Stimulated activated CD8-positive, alpha-beta memory T cell treated with anti-CD3 and anti-CD28 coated beads, Interleukin-15, amount 100 ng/mL, for 1 hour (primary cell): ENCODE data around the gene COMMD7.

Source experiments
- DNase-seq: peaks from one replicate; pipeline ENCODE4 v3.0.0-alpha.2; 2020; ENCODE audit warnings: low read depth

Gene COMMD7

DNA sequence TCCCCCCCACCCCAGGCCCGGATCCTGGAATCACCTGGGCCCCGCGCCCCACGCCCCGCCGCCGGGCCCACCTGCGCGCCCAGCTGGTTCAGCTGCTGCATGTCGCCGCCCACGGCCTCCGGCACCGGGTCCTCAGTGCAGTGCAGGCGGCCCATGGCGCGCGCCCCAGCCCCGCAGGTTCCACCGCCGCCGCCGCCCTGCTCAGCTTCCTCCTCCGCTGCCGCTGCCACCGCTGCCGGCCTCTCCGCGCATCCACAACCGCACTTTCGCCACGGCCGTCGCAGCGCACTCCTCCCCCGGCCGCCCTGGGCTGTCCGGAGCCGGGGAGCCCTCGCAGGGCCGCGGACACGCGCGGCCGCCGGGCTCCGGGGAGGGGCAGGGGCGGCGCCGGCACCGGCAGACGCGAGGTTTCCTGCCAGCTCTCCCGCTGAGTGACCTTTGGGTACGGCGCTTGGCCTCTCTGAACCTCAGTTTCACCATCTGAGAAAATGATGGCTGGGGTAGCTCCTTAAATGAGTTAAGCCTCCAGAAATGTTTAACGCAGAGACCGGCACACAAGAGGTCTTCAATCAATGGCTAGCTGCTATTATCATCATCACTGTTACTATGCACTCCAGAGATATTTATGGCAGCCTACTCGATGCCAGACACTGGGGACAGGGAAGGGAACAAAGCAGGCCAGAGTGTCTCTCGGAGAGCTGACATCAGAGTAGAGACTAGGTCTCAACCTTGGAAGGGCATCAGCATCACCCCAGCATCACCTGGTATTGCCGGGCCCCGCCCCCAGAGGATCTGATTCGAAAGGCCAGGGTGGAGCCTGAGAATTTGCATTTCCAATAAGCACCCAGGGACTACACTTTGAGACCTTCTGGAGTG lies at the start of gene COMMD7:
COMMD7 (minus strand) TSS at position 231 of the 876 bp plus-strand sequence; CDS start at position 155, 76 bp downstream.
- DNase-seq, result peak; percentile 30

DNA sequence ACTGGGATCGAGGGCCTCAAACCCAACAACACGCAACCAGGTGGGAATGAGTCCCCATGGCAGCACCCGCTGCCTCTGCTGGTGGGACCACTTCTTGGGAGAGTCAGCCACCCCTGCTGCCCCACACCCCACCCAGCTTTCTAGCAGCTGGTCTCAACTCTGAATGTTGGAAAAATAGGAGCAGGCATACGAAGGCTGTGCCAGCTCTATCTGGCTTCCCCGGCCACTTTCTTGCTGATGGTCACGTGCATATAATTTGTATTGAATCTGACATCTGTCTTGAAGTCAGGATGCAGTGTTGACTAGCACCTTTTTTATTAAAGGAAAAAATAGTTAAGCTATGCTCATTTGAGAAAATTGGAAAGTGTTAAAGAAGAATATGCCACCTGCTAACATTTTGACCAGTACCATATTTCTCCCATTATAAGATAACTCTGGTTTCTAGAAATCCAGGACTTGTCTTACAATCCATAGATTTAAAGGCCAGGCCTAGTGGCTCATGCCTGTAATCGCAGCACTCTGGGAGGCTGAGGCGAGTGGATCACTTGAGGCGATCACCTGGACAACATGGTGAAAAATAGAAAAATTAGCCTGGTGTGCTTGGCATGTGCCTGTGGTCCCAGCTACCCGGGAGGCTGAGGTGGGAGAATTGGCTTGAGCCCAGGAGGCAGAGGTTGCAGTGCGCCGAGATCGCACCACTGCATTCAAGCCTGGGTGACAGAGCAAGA lies 49.6 kb upstream of the COMMD7 start:
- no peak for DNase-seq

DNA sequence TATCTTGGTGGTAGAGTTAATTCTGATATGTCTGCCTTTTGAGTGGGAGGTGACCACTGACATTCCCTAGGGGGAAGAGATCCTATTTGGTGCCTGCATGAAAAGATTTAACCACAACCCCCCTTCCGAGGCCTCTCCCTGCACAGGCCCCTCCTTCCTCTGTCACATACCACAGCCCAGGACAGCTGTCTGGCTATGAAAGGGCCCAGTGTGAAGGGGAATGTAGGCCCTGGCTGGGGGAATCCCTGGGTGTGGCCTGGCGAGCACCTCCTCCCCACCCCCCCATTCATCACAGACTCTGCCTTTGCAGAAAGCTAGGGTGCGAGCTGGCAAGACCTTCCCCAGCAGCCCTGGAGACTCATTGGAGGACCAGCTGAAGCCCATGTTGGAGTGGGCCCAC lies 49.0 kb upstream of the COMMD7 start:
- no peak for DNase-seq

DNA sequence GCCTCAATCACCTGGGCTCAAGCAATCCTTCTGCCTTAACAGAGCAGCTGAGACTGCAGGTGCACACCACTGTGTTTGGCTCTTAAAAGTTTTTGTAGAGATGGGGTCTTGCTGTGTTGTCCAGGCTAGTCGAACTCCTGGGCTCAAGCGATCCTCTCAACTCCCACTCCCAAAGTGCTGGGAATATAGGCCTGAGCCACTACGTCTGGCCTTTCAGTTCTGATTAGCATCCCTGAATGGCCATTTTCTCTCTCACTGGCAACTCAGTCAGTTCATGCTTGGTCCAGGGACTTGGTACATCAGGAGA lies 47.4 kb upstream of the COMMD7 start:
- no peak for DNase-seq

DNA sequence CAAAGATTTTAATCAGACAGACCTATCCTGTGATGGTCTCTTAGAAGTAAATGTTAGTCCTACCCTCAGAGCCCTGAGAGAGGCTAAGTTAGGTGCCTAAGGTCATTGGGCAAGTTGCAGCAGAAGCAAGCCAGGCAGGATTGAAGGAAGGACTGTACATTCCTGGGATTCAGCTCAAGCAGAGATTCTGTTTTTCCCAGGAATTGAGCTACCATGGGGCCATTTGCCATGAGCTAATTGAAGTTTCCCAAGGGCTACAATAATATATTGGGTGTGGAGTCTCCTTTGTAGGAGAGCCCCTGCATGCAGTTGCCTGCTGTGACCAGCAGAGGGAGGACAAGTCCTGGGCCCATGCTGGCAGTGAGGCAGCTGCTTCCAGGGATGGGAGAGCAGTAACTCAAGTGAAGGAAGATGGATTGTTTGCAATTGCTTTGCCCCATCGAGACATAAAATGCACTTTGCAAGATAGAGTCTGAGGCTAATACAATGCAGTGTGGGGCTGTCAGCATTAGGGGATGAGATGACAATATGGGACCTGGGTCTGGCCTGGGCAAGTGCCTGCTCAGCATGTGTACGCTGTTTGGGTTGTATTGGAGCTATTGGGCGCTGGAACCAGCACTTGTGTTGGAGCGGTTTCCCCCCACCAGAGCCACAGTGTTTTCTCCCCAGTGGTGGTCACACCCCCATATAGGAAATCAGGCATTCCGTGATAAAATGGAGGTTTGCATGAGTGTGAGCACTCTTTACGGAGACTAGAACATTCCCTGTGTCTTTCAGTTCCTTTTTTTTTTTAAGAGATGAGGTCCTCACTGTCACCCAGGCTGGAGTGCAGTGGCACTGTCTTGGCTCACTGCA lies 46.9 kb upstream of the COMMD7 start:
- DNase-seq, result peak; percentile 48

DNA sequence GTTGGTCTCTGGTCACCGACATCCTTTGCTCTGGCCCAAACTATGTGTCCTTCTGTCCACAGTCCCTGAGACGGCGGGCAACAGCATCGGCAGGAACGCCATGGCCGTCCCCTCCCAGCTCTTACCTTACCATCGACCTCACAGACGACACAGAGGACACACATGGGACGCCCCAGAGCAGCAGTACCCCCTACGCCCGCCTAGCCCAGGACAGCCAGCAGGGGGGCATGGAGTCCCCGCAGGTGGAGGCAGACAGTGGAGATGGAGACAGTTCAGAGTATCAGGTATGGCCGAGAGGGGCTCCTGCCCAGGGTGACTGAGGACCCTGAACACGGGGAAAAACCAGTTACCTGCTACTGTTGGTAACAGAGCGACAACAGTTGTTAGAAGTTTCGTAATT lies 43.9 kb upstream of the COMMD7 start:
- no peak for DNase-seq

DNA sequence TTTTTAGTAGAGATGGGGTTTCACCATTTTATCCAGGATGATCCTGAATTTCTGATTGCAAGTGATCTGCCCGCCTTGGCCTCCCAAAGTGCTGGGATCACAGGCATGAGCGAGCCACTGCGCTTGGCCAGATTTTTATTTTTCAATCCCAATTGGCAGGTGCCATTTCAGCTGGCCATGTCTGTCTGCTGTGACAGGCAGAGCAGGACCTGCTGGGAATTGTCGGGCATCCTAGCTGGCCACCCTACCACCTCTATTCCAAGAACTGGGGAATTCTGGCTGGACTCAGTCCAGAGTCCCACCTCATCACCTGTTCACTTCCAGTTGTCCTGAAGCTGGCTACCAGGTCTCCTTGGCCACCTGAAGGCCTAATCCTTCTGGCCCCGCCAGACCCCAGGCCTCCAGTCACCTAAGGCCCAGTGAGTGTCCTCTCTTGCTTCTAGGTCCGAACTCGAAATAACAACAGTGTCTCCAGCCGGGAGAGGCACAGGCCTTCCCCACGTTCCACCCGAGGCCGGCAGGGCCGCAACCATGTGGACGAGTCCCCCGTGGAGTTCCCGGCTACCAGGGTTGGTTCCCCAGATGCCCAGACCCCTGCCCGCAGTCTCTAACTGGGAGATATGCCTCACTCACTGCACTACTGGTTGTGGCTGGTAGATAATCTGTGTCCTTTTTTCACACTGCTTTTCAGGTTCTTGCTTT lies 42.9 kb upstream of the COMMD7 start:
- no peak for DNase-seq

DNA sequence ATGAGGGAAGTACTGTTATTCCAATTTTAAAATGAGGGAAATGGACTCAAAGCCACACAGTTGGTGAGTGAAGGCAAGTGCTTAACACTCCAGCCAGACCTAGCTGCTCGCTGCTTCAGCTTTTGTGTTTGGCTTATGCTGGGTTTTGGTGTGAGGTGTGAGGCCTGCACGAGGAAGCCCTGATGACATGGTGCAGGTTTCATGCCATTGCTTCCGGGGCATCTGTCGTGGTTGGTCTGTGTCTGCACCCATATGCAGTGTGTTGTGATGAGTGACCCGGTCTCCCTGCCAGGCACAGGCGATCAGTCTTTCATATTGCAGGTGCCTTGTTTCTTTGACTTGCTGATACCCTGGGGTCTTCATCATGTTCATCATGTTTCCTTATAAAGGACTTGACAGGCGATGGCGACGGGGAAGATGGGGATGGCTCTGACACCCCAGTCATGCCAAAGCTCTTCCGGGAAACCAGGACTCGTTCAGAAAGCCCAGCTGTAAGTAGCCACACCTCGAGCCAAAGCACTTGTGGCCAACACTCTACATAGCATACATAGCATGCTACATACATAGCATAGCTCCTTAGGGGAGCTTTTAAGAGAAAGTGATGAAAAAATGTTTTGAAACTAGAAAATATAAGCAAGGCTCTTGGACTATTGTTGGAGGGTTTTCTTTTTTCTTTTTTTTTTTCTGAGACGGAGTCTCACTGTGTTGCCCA lies 41.3 kb upstream of the COMMD7 start:
- no peak for DNase-seq

DNA sequence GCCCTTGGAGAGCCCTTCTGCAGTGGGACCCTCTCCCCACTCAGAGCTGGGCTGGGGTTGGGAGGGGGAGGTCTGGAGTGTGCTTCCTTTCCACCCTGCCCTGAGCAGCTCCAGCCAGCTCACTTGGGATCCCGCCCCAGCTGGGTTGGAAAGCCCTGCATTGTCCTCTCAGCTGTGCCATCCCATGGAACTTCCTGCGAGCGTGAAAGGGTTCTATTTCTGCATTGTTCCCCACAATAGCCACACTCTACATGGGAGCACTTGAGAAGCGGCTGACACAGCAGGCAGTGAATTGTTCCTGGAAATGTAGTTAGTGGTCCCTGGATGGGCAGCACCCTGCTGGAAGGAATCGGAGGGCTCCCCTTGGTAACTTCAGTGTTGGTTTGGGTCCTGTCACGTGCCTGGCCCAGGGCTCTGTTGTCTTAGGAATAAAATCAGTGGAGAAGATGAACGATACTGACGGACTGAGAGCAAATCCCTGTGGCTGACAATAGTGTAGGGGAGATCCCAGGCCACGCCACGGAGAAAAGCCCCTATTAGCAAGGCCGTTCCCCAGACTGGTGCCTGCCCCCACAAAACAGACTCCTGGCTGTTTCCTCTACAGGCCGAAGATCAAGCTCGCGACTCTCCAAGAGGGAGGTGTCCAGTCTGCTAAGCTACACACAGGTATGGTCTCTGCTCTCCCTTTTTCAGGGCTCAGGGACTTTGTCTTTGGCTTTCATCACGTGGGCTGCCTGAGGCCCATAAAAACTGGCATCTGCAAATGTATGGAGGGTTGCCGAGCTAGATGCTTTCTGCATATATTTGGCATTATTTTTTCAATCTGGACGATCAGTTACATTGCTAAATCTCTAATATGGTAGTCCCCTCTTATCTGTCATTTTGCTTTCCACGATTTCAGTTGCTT lies 37.7 kb upstream of the COMMD7 start:
- no peak for DNase-seq

DNA sequence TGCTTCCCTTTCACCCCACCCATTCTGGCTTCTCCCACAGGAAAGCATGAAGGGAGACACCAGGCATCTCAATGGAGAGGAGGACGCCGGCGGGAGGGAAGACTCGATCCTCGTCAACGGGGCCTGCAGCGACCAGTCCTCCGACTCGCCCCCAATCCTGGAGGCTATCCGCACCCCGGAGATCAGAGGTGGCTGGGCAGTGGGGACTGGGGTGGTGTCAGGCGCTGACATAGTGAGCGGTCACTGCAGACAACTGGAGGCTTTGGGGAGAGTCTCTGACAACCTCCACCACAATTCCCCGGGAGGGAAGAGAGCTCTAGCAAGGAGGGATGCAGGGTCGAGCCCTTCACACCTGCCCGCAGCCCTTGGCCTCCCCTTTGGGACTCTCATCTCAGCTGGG lies 37.0 kb upstream of the COMMD7 start:
- no peak for DNase-seq

DNA sequence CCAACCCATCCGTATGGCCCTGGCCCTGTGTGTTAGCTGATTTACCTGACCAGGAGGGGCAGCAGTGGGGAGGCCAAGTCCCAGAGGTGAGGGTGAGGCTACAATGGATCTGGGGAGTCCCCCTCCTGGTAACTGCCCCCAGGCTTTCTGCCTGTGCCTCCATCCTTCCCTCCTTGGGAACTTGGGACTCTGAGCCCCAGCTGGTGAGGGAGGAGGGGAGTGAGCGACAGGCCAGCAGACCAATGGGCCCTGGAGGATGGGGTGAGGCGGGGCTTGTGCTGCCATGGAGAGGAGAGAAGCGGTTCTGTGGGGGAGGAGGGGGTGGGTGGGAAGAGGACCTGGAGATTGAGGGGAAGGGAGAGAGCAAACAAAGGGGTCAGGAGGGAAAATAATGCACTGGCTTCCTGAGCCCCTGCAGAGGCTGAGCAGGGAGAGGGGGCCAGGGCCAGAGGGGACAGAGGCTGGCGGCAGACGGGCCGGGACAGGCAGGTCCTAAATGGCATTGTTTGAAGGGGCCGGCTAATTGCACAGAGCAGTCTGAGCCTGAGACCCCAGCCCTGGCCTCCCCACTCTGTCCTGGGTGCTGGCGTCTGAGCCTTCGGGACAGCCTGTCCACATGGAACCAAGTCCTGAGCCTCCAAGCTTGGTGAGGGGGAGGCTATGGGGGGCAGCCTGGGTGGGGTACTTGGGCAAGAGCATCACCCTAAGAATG lies 36.4 kb upstream of the COMMD7 start:
- DNase-seq, result no peak

DNA sequence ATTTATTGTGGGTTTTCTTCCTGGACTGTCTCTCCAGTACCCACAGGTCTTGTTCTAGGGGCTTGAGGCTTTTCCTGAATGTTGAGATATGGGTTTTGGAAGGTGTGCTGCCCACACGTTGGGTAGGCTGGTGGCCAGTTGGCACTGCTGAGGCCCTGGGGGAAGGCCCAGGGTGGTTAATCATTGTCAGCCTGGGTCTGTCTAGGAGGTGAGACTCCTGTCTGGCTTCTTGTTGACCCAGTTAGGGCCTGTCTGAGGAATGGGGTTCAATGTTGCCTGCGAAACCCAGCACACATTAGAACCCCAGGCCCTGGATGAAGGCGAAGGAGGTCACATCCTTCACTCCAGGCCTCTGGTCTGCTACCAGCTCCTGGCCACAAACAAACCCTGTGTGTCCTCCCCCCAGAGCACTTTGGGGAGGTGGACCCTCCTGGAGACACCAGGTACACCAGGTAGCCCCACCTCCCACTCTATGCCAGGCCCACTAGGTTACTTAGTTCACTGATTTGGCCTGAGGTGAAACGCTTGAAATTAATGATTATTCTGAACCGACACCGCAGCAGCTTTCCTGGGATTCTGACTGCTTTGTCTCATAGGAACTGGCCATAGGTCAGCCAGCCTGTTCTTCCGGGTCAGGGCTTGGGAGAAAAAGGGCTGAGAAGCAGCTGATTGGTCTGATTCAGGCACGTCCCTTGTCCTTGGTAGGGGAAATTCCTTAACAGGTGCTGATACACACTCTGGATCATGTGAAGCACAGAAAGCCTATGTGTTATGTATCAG lies 34.1 kb upstream of the COMMD7 start:
- no peak for DNase-seq

DNA sequence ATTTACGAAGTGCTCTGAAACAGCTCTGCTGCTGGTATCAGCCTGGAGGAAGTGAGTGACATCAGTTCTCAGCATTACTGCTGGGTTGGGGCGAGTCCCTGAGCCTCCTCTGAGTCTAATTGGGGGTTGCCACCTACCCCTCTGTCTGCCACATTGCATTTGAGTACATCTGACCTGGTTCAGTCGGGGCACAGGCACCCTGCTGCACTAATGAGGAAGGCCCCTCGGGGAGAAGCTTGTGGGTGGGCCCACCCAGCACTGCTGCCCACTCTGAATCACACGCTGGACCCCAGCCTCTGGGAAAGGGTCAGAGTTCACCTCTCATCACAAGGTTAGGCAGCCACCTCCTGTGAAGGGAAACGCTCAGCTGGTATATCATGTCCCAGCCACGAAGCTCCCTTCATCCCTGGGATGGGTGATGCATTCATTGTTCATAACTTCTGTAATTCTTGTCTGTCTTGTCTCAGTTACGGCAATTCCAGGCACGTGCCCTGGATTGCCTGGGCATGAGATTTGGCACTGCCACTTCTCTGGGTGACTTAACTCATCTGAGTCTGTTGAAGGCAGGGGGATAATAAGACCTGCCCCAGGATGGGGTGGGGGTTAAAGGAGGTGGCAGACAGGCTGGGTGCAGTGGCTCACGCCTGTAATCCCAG lies 32.2 kb upstream of the COMMD7 start:
- DNase-seq, result no peak

DNA sequence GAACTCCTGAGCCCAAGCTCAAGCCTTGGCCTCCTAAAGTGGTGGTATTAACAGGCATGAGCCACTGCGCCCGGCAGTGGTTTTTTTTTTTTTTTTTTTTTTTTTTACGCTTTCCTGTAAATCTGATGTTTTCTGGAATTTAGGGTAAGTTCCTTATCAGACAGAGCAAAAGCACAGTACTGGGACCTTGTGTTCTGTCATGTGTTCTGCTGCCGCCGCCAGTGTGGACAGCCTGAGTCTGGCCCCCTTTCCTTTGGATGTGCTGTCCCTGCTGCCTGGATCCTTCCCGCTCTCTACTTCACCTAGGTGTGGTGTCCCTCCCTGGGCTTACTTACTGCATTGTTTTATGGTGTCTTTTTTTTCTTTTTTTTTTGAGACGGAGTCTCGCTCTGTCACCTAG lies 30.6 kb upstream of the COMMD7 start:
- DNase-seq, result no peak

DNA sequence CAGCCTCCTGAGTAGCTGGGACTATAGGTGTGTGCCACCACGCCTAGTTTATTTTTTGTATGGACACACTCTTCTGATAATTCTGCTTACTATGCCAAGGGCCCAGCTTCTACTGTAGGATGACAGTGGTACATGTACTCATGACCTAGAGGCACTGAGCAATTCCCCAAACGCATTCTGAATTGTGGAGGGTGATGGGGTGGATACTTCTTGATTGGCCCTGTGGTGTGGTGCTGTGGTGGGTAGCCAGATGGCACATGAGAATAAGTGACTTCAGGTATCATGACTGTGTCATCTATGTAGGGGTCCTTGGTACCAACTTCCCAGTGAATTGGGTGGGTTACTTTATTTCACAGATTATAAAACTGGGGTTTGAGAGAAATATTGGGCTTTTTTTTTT lies 30.0 kb upstream of the COMMD7 start:
- DNase-seq, result no peak

DNA sequence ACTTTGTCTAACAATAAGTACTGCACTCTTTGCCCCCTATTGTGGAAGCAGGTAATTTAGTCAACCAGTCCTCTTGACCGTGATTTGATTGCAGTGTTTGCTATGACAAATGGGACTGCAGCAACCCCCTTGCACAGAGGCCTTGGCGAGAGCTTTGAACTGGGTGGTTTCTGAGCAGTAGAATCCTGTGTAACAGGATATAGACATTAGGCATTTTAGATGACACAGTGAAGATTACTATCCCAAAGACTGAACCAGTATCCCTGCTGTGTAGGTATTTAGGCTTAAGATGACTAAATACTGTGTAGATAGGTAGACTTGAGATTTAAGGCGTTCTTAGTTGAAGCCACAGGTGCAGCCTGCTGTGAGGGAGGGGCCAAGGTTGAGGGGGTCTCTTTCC lies 28.8 kb upstream of the COMMD7 start:
- DNase-seq, result no peak

DNA sequence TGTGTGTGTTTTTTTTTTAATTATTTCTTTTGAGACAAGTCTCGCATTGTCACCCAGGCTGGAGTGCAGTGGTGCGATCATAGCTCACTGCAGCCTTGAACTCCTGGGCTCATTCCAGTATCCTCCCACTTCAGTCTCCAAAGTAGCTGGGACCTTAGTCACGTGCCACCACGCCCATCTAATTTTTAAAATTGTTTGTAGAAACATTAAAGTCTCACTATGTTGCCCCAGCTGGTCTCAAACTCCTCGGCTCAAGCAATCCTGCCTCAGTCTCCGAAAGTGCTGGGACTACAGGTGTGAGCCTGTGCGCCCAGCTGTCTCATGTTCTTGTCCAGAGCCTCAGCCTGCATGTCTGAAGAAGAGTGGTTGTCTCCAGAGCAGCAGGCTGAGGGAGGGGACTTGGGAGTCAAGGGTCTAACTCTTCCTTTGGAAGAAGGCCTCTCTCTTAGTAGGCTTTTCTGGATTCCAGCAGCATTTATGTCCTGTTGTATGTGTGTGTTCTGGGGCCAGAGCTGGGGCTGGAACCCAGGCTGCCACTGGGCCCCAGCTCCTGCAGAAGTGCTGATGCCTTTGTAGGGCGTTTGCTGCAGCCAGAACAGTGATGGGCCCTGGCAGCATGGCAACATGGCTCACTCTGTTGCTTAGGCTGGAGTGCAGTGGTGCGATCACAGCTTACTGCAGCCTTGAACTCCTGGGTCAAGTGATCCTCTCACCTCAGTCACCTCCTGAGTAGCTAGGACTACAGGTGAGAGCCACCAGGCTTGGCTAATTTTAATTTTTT lies 24.3 kb upstream of the COMMD7 start:
- DNase-seq, result no peak
